ENCODE measurements around the gene XAGE1B. TPM values are rescaled to one million over a fixed set of nuclear protein-coding genes. Genes with fewer than 3 reads are reported as not detected.
"Not testable (repeated sequence)": the region's sequence is repeated elsewhere in the genome, so short reads cannot be mapped to it uniquely, and the experiment has no call there.

The XAGE1B gene
- total and polyA plus RNA-seq, 12 donors: not detected

GRCh38 chrX:52544147-52544840, 27.4 kb upstream of the XAGE1B start:
- ATAC-seq: no peak
- Histone ChIP-seq H3K4me1 (no peaks in the 10 kb centered on the region), H3K36me3 (no peaks in the 10 kb centered on the region), H3K4me3 (no peak overlapping the region), H3K27me3 (peaks cover 0 to 46% (median 0%) of the 10 kb centered on the region in 7 donors), H3K27ac (no peak overlapping the region), H3K9me3 (no peaks in the 10 kb centered on the region)
- TF ChIP-seq CTCF (IDR thresholded peaks at IDR 0.05): no peak
- 91 to 92% methylated on average over 20 to 21 of the region's 21 CpGs for WGBS, 2 donors
- DNase-seq: no peak
- intact Hi-C loops (cut with DNase I): no loop called here

- no peaks in the 10 kb centered on the region for H3K36me3 ChIP-seq
- H3K4me1 ChIP-seq: no peaks in the 10 kb centered on the region
- no peaks in the 10 kb centered on the region for H3K9me3 ChIP-seq
- no peak for DNase-seq
- H3K27ac ChIP-seq: no peak overlapping the region
- H3K27me3 ChIP-seq: peaks cover 0 to 29% (median 0%) of the 10 kb centered on the region in 7 donors
- intact Hi-C loops (cut with DNase I): no loop called here
- ATAC-seq: no peak
- 77 to 79% methylated on average over 6 of the region's 6 CpGs for WGBS, 2 donors
- TF ChIP-seq CTCF (IDR thresholded peaks at IDR 0.05): no peak
- no peak overlapping the region for H3K4me3 ChIP-seq
Observed at GRCh38 chrX:52542311-52542710, 25.4 kb upstream of the XAGE1B start.

DNA sequence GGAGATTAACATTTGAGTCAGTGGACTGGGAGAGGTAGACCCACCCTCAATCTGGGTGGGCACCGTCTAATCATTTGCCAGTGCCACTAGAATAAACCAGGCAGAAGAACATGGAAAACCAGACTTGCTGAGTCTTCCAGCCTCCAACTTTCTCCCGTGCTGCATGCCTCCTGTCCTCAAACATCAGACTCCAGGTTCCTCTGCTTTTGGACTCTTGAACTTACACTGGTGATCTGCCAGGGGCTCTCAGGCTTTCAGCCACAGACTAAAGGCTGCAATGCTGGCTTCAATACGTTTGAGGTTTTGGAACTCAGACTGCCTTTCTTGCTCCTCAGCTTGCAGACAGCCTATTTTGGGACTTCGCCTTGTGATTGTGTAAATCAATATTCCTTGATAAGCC, 24.2 kb upstream of the XAGE1B start:
- ATAC-seq: not testable (repeated sequence)

DNA sequence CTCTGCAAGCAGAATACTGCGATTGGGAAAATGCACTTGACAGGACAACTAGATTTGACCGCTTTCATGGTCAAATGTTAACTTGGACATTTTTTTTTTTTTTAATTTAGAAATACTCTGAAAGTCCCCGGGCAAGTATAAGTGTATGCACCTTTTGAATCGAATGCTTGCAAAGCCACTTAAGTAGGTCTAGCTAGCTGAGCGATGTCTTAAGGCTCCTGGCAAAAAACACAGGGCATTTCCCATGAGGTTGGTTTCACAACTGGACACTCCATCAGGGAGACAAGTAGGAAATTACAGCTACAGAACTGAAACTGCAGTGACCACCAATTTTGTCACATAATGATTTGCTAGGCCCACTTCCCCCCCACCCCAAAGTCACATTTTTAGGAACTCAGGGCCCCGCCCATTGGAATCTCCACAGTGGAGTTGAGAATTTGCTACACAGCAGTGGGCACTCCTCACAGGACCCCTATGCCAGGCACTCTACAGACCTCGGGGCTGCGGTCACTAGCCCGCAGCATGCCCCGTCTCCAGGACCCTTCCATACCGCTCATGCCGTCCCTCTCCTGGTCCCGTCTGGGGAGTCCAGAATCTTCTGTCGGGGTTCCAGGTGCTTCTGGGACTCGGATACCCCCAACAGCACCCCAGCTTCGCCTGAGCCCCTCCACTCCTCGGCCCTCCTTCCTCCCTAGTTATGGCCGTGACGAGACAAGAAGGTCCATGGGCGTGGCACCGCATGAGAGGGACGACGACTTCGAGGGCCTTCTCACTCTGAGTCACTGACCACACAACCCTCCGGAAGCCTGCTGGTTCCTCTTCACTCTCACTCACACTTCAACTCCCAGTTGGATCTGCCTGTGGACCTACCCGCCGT, 515 bp downstream of the XAGE1B start:
- peak in 2 of 8 donors; percentile 12 to 71 for ATAC-seq
- H3K4me3 ChIP-seq; H3K27me3 ChIP-seq; H3K27ac ChIP-seq; H3K9me3 ChIP-seq; H3K4me1 ChIP-seq; H3K36me3 ChIP-seq; DNase-seq; intact Hi-C loops (cut with DNase I): not testable (repeated sequence)
- no CpG with 5 or more reads among the region's 27 CpGs for WGBS, 2 donors

More for the DNA sequence above, 24.2 kb upstream of the XAGE1B start:
- H3K36me3 ChIP-seq; H3K27ac ChIP-seq; H3K9me3 ChIP-seq; H3K4me3 ChIP-seq; DNase-seq; H3K4me1 ChIP-seq; intact Hi-C loops (cut with DNase I): not testable (repeated sequence)
- H3K27me3 ChIP-seq: peaks cover 0 to 18% (median 0%) of the 10 kb centered on the region in 7 donors
- WGBS, 2 donors: 70 to 71% methylated on average over 4 of the region's 4 CpGs

DNA sequence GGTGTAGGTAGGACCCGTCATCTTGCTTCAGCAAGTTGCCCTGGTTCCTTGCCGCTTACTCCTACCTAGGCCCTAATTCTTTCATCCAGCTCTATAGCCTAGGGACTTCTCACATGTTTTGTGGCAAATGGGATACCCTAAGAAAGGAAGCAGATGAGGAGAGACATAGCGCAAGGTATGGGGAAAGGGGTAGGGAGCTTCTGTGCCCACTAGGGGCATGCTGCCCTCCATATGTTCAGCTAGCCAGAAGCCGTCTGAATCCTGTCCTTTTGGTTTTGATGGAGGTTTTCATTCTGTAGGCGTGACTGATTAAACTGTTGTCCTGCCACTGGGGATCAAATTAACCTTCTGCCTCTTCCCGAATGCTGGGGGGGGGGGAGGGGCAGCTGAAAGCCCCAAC, 5.7 kb downstream of the XAGE1B start:
- H3K27ac ChIP-seq; H3K4me3 ChIP-seq; intact Hi-C loops (cut with DNase I); H3K36me3 ChIP-seq; DNase-seq; H3K4me1 ChIP-seq; H3K9me3 ChIP-seq: not testable (repeated sequence)
- no CpG with 5 or more reads among the region's 6 CpGs for WGBS, 2 donors
- peak in 1 of 8 donors; percentile 41 for ATAC-seq
- peaks cover 0 to 18% (median 0%) of the 10 kb centered on the region in 7 donors for H3K27me3 ChIP-seq

All from heart right ventricle (tissue), 16 donors.